ENCODE results near the gene ASMT. TPM values are rescaled to one million over a fixed set of nuclear protein-coding genes. Genes with fewer than 3 reads are reported as not detected.
"Not testable (repeated sequence)": the region's sequence is repeated elsewhere in the genome, so short reads cannot be mapped to it uniquely, and the experiment has no call there.

ASMT gene
- total and polyA plus RNA-seq, 7 experiments from 2014 or later = 0.32 TPM; not detected in 6

DNA sequence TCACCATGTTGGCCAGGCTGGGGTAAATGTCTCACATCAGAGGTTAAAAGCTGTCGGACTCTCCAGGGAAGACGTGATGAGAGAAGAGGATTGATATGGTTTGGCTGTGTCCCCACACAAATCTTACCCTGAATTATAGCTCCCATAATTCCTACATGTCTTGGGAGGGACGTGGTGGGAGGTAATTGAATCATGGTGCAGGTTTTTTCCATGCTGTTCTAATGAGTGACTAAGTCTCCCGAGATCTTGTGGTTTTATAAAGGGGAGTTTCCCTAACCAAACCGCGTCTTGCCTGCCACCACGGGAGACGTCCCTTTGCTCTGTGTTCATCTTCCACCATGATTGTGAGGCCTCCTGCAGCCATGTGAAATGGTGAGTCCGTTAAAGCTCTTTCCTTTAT, 64.4 kb downstream of the ASMT start:
- peak; percentile 29 for ATAC-seq
- intact Hi-C loops (cut with micrococcal nuclease) = no loop called here
- no peaks in the 10 kb centered on the region for H3K27me3 ChIP-seq (ENCODE audit: control insufficient read depth in 2 of 2, insufficient read depth in 2 of 2, low read length in 2 of 2)
- Mint-ChIP-seq H3K36me3 (peaks cover 0 to 30% (median 3%) of the 10 kb centered on the region in 5 donors), H3K4me1 (peaks cover 11 to 47% (median 26%) of the 10 kb centered on the region in 7 donors), H3K27ac (peak overlapping the region in 4 of 9 donors; percentile 1 to 73 (median 67)), H3K27me3 (no peaks in the 10 kb centered on the region), H3K4me3 (peak overlapping the region in 1 of 10 donors; percentile 17), H3K9me3 (peaks cover 0 to 12% (median 1%) of the 10 kb centered on the region in 11 donors)
- DNase-seq = peak in 1 of 9 donors; percentile 30
- ChIA-PET CTCF (no interaction called here), POLR2A (no interaction called here)
- H3K4me3 ChIP-seq (ENCODE audit: low read length) = no peak overlapping the region
- H3K36me3 ChIP-seq (ENCODE audit: control insufficient read depth in 2 of 3, insufficient read depth in 3 of 3, low read length in 3 of 3) = no peaks in the 10 kb centered on the region
- H3K27ac ChIP-seq (ENCODE audit: low read depth, low read length) = no peak overlapping the region
- no peaks in the 10 kb centered on the region for H3K9me3 ChIP-seq (ENCODE audit: control insufficient read depth in 2 of 3, low read length in 3 of 3)
- H3K4me1 ChIP-seq (ENCODE audit: control insufficient read depth in 2 of 2, insufficient read depth in 2 of 2, low read length in 2 of 2) = no peaks in the 10 kb centered on the region

- peak overlapping the region in 8 of 9 donors; percentile 15 to 98 (median 82) for H3K27ac Mint-ChIP-seq
- POLR2A ChIA-PET = no interaction called here
Measured at GRCh38 chrX:1681439-1681838, 66.6 kb downstream of the ASMT start.

DNA sequence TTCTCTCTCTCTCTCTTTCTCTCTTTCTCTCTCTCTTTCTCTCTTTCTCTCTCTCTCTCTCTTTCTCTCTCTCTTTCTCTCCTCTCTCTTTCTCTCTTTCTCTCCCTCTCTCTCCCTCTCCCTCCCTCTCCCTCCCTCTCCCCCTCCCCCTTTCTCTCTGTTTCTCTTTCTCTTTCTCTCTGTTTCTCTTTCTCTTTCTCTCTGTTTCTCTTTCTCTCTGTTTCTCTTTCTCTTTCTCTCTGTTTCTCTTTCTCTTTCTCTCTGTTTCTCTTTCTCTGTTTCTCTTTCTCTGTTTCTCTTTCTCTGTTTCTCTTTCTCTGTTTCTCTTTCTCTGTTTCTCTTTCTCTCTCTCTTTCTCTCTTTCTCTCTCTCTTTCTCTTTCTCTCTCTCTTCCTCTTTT, 67.0 kb downstream of the ASMT start:
- intact Hi-C loops (cut with micrococcal nuclease) = loop anchor here in 1 of 2 donors (1.0 kb wide), 1 partner anchor 21 kb away; no protein-coding TSS in a partner anchor
- H3K27ac ChIP-seq (ENCODE audit: low read depth, low read length); POLR2A ChIA-PET; H3K4me1 ChIP-seq (ENCODE audit: control insufficient read depth in 2 of 2, insufficient read depth in 2 of 2, low read length in 2 of 2); H3K27me3 ChIP-seq (ENCODE audit: control insufficient read depth in 2 of 2, insufficient read depth in 2 of 2, low read length in 2 of 2); H3K27me3 Mint-ChIP-seq; H3K9me3 ChIP-seq (ENCODE audit: control insufficient read depth in 2 of 3, low read length in 3 of 3); H3K36me3 ChIP-seq (ENCODE audit: control insufficient read depth in 2 of 3, insufficient read depth in 3 of 3, low read length in 3 of 3); CTCF ChIA-PET; ATAC-seq; H3K4me3 ChIP-seq (ENCODE audit: low read length): not testable (repeated sequence)
- peak overlapping the region in 9 of 10 donors; percentile 15 to 79 (median 74) for H3K4me3 Mint-ChIP-seq
- peaks cover 0 to 41% (median 10%) of the 10 kb centered on the region in 5 donors for H3K36me3 Mint-ChIP-seq
- H3K4me1 Mint-ChIP-seq = peaks cover 9 to 47% (median 28%) of the 10 kb centered on the region in 7 donors
- peak overlapping the region; percentile 70 to 98 (median 87) for H3K27ac Mint-ChIP-seq
- peaks cover 0 to 12% (median 3%) of the 10 kb centered on the region in 11 donors for H3K9me3 Mint-ChIP-seq
- peak in 2 of 9 donors; percentile 22 to 31 for DNase-seq

More at GRCh38 chrX:1681439-1681838, 66.6 kb downstream of the ASMT start:
- H3K36me3 Mint-ChIP-seq = peaks cover 0 to 39% (median 6%) of the 10 kb centered on the region in 5 donors
- Histone ChIP-seq H3K9me3 (ENCODE audit: control insufficient read depth in 2 of 3, low read length in 3 of 3) (no peaks in the 10 kb centered on the region), H3K27ac (ENCODE audit: low read depth, low read length) (no peak overlapping the region), H3K27me3 (ENCODE audit: control insufficient read depth in 2 of 2, insufficient read depth in 2 of 2, low read length in 2 of 2) (no peaks in the 10 kb centered on the region), H3K4me1 (ENCODE audit: control insufficient read depth in 2 of 2, insufficient read depth in 2 of 2, low read length in 2 of 2) (no peaks in the 10 kb centered on the region), H3K36me3 (ENCODE audit: control insufficient read depth in 2 of 3, insufficient read depth in 3 of 3, low read length in 3 of 3) (no peaks in the 10 kb centered on the region), H3K4me3 (ENCODE audit: low read length) (no peak overlapping the region)
- no peak for ATAC-seq
- intact Hi-C loops (cut with micrococcal nuclease) = no loop called here
- peak overlapping the region in 3 of 10 donors; percentile 48 to 75 (median 74) for H3K4me3 Mint-ChIP-seq
- CTCF ChIA-PET = no interaction called here
- peaks cover 9 to 47% (median 28%) of the 10 kb centered on the region in 7 donors for H3K4me1 Mint-ChIP-seq
- H3K9me3 Mint-ChIP-seq = peaks cover 0 to 12% (median 1%) of the 10 kb centered on the region in 11 donors
- no peaks in the 10 kb centered on the region for H3K27me3 Mint-ChIP-seq
- DNase-seq = no peak

GRCh38 chrX:1682501-1682900, 67.6 kb downstream of the ASMT start:
- DNase-seq; H3K4me1 ChIP-seq (ENCODE audit: control insufficient read depth in 2 of 2, insufficient read depth in 2 of 2, low read length in 2 of 2); H3K27me3 Mint-ChIP-seq; H3K36me3 ChIP-seq (ENCODE audit: control insufficient read depth in 2 of 3, insufficient read depth in 3 of 3, low read length in 3 of 3); ATAC-seq; H3K9me3 ChIP-seq (ENCODE audit: control insufficient read depth in 2 of 3, low read length in 3 of 3); H3K27ac ChIP-seq (ENCODE audit: low read depth, low read length); H3K4me3 ChIP-seq (ENCODE audit: low read length); H3K27me3 ChIP-seq (ENCODE audit: control insufficient read depth in 2 of 2, insufficient read depth in 2 of 2, low read length in 2 of 2); CTCF ChIA-PET; POLR2A ChIA-PET: not testable (repeated sequence)
- intact Hi-C loops (cut with micrococcal nuclease) = loop anchor here in 1 of 2 donors (1.0 kb wide), 1 partner anchor 21 kb away; no protein-coding TSS in a partner anchor
- H3K27ac Mint-ChIP-seq = peak overlapping the region; percentile 82 to 98 (median 87)
- H3K9me3 Mint-ChIP-seq = peaks cover 0 to 12% (median 3%) of the 10 kb centered on the region in 11 donors
- H3K4me3 Mint-ChIP-seq = peak overlapping the region in 7 of 10 donors; percentile 40 to 79 (median 75)
- peaks cover 0 to 41% (median 10%) of the 10 kb centered on the region in 5 donors for H3K36me3 Mint-ChIP-seq
- peaks cover 9 to 47% (median 28%) of the 10 kb centered on the region in 7 donors for H3K4me1 Mint-ChIP-seq

DNA sequence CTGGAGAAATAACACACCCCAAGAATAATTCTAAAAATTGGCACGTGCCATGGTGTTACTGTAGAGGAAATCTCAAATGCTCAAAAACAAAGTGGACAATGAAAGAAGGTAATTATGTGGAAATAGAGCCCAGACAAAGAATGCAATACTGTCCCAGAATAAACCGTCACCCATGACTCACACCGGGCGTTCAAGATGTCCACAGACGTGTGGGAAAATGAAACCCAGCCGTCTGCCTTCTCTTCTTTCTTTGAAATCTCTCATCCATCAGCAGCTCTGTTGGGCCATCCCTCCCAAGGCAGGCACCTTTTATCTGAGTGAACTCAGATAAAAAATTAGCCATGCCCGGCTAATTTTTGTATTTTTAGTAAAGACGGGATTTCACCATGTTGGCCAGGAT, 70.0 kb downstream of the ASMT start:
- ATAC-seq; POLR2A ChIA-PET; H3K4me3 ChIP-seq (ENCODE audit: low read length); H3K27me3 ChIP-seq (ENCODE audit: control insufficient read depth in 2 of 2, insufficient read depth in 2 of 2, low read length in 2 of 2); H3K27me3 Mint-ChIP-seq; DNase-seq; intact Hi-C loops (cut with micrococcal nuclease); H3K4me1 ChIP-seq (ENCODE audit: control insufficient read depth in 2 of 2, insufficient read depth in 2 of 2, low read length in 2 of 2); H3K36me3 ChIP-seq (ENCODE audit: control insufficient read depth in 2 of 3, insufficient read depth in 3 of 3, low read length in 3 of 3); H3K27ac Mint-ChIP-seq; H3K4me3 Mint-ChIP-seq; H3K27ac ChIP-seq (ENCODE audit: low read depth, low read length); H3K9me3 ChIP-seq (ENCODE audit: control insufficient read depth in 2 of 3, low read length in 3 of 3); CTCF ChIA-PET: not testable (repeated sequence)
- Mint-ChIP-seq H3K9me3 (peaks cover 0 to 13% (median 3%) of the 10 kb centered on the region in 11 donors), H3K36me3 (peaks cover 0 to 40% (median 7%) of the 10 kb centered on the region in 5 donors), H3K4me1 (peaks cover 8 to 39% (median 21%) of the 10 kb centered on the region in 7 donors)

DNA sequence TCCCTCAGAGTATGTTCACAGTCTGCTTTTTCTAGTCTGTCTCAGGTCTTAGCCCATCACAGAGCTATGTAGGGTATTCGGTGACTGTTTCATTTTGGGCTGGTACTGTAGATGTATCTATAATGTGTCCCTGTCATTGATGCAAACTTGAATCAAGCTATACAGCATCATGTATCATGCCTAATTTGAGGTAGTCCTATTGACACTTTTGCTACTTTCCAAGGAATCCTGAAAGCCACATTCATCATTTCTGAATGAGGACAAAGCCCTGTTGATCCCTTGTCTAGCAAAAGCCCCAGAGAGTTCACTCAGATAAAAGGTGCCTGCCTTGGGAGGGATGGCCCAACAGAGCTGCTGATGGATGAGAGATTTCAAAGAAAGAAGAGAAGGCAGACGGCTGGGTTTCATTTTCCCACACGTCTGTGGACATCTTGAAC, 70.6 kb downstream of the ASMT start:
- H3K4me3 Mint-ChIP-seq; H3K27ac ChIP-seq (ENCODE audit: low read depth, low read length); H3K36me3 ChIP-seq (ENCODE audit: control insufficient read depth in 2 of 3, insufficient read depth in 3 of 3, low read length in 3 of 3); CTCF ChIA-PET; H3K9me3 ChIP-seq (ENCODE audit: control insufficient read depth in 2 of 3, low read length in 3 of 3); ATAC-seq; H3K27me3 ChIP-seq (ENCODE audit: control insufficient read depth in 2 of 2, insufficient read depth in 2 of 2, low read length in 2 of 2); H3K4me3 ChIP-seq (ENCODE audit: low read length); H3K27me3 Mint-ChIP-seq; POLR2A ChIA-PET; intact Hi-C loops (cut with micrococcal nuclease); H3K27ac Mint-ChIP-seq; DNase-seq; H3K4me1 ChIP-seq (ENCODE audit: control insufficient read depth in 2 of 2, insufficient read depth in 2 of 2, low read length in 2 of 2): not testable (repeated sequence)
- H3K9me3 Mint-ChIP-seq = peaks cover 0 to 15% (median 3%) of the 10 kb centered on the region in 11 donors
- peaks cover 0 to 38% (median 7%) of the 10 kb centered on the region in 5 donors for H3K36me3 Mint-ChIP-seq
- peaks cover 9 to 39% (median 21%) of the 10 kb centered on the region in 7 donors for H3K4me1 Mint-ChIP-seq

DNA sequence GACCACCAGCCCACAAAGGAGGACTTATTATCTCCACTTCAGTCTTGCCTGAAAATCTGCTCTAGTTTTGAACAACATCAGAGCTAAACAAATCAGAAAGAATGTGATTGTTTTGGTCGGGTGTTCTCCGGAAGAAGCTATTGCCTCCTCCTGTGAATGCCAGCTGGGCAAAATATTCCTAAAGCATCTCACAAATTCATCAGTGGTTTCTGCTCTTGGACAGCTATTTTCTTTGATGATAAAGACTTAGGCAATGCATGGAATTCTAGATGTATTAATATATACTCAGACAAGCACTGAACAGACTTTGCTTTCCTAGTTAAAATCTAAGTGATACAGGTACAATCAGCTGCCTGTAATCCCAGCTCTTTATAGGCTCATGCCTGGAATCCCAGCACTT, 71.8 kb downstream of the ASMT start:
- Mint-ChIP-seq H3K27ac (no peak overlapping the region), H3K36me3 (peaks cover 0 to 37% (median 7%) of the 10 kb centered on the region in 5 donors), H3K4me3 (no peak overlapping the region), H3K27me3 (no peaks in the 10 kb centered on the region), H3K4me1 (peaks cover 9 to 32% (median 16%) of the 10 kb centered on the region in 7 donors), H3K9me3 (peaks cover 0 to 15% (median 3%) of the 10 kb centered on the region in 11 donors)
- CTCF ChIA-PET = no interaction called here
- DNase-seq (no peak), ATAC-seq (no peak)
- no peak overlapping the region for H3K27ac ChIP-seq (ENCODE audit: low read depth, low read length)
- no peaks in the 10 kb centered on the region for H3K4me1 ChIP-seq (ENCODE audit: control insufficient read depth in 2 of 2, insufficient read depth in 2 of 2, low read length in 2 of 2)
- no peaks in the 10 kb centered on the region for H3K9me3 ChIP-seq (ENCODE audit: control insufficient read depth in 2 of 3, low read length in 3 of 3)
- POLR2A ChIA-PET = no interaction called here
- no peak overlapping the region for H3K4me3 ChIP-seq (ENCODE audit: low read length)
- H3K27me3 ChIP-seq (ENCODE audit: control insufficient read depth in 2 of 2, insufficient read depth in 2 of 2, low read length in 2 of 2) = no peaks in the 10 kb centered on the region
- intact Hi-C loops (cut with micrococcal nuclease) = no loop called here
- no peaks in the 10 kb centered on the region for H3K36me3 ChIP-seq (ENCODE audit: control insufficient read depth in 2 of 3, insufficient read depth in 3 of 3, low read length in 3 of 3)
